ENCODE data around the gene TBC1D30.

- TF ChIP-seq CTCF (IDR thresholded peaks at IDR 0.05) (no peak), REST (IDR thresholded peaks at IDR 0.05; ENCODE audit: insufficient read depth in 1 of 2, low read depth in 2 of 2, low read length in 1 of 2) (no peak)
Observed at GRCh38 chr12:64819816-64820402, 4.5 kb upstream of the TBC1D30 start.

Data from Panc1 (cell line).